GM21723 (cell line): ENCODE measurements around the gene KLHL29.
A peak's percentile ranks its signal among the peaks of the same experiment; 100 is the strongest.

Experiments used
- ATAC-seq: cut with Tn5 transposase; IDR thresholded peaks from one replicate; pipeline ENCODE4 v1.9.1; 2021; ENCODE audit warnings: mild to moderate bottlenecking, moderate library complexity; ENCODE audit not compliant: unreplicated experiment

The KLHL29 gene

GRCh38 chr2:23526835-23527790, 142.1 kb downstream of the KLHL29 start:
- no peak for ATAC-seq

DNA sequence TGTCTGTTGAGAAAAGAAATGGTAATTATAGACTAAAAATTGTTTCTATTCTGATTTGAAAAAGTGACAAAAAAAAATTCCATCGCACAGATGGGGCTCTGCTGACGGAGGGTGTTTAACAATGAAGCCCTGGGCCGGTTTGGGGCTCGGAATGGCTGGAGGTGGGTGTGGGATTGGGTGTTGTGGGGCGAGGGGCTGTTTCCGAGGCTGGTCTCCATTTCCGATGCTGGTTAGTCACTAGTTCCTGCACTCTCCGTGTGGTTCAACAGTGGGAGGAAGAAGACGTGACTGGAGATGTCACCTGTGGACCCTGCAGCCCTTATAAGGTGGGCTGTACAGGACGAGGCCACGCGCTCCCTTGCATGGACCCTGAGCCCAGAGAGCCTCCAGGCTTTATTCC, 143.2 kb downstream of the KLHL29 start:
- no peak for ATAC-seq

DNA sequence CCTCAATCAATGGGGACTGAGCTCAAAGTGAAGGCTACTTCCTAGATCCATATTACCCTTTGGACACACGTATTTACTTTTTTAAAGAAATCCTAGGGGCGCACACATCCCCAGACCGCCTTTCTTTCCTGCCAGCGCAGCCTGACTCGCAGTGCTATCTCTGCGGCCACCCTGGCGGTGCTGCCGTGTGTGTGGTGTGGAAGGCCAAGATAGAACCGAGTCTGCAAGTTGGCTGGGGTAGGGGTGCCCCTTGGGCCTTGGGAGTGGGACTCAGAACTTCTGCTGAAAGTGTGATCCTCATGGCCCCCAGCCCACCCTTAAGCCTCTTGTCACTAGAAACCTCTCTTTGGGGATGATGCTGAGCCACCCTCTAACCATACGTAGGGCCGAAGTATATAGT, 143.7 kb downstream of the KLHL29 start:
- ATAC-seq: no peak

GRCh38 chr2:23529659-23530058, 144.7 kb downstream of the KLHL29 start:
- no peak for ATAC-seq

- no peak for ATAC-seq
Observed at GRCh38 chr2:23530206-23530908, 145.4 kb downstream of the KLHL29 start.

- ATAC-seq: no peak
Observed at GRCh38 chr2:23530909-23531276, 145.9 kb downstream of the KLHL29 start.

- no peak for ATAC-seq
Observed at GRCh38 chr2:23531280-23531679, 146.3 kb downstream of the KLHL29 start.

- no peak for ATAC-seq
Observed at GRCh38 chr2:23531881-23532280, 146.9 kb downstream of the KLHL29 start.

DNA sequence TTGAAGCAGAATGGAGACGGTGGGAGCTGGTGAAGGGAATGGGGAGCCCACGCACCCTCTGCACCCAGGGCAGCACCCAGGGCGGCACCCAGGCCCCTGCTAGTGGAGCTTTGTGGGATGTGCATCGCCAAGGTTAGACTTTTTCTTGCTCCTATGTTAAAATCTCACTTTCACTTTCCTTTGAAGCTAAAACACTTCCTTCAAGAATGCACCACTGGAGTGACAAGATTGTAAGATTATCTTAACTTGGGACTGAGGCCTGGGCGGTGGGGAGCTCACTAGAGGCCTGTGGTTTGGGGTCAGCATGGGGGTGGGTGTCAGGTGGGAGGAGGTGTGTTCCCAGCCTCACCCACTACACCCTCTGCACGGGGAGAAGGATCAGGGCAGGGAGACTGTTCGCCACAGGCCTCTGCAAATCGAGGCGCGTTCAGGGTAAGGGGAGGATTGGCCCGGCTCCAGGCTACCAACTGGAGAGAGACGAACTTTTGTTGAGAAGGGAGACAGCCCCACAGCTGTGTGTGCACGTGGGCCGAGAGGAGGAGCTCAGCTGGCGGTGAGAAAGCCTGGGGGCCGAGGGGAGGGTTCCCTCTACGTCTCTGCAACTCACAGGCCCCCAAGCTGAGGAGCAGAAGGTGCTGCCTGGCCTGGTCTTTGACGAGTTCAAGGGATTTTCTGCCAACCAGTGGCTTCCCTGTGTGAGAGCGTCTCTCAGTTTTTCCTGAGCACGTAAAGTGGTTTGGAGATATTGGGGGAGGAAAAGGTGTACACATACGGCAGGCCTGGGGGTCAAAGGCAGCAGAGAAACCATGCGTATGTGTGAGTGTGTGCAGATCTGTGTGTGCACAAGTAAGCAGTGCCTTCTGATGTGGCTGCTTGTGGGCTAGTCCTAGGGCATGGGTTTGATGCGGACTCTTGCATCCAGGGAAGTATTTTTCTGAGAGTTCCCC, 147.7 kb downstream of the KLHL29 start:
- peak; percentile 85 for ATAC-seq

- ATAC-seq: no peak
Observed at GRCh38 chr2:23533338-23533695, 148.3 kb downstream of the KLHL29 start.

GRCh38 chr2:23534771-23535170, 149.8 kb downstream of the KLHL29 start:
- no peak for ATAC-seq

- ATAC-seq: no peak
Observed at GRCh38 chr2:23536326-23536725, 151.3 kb downstream of the KLHL29 start.

- no peak for ATAC-seq
Observed at GRCh38 chr2:23537991-23538390, 153.0 kb downstream of the KLHL29 start.

- ATAC-seq: no peak
Observed at GRCh38 chr2:23538566-23538965, 153.6 kb downstream of the KLHL29 start.

DNA sequence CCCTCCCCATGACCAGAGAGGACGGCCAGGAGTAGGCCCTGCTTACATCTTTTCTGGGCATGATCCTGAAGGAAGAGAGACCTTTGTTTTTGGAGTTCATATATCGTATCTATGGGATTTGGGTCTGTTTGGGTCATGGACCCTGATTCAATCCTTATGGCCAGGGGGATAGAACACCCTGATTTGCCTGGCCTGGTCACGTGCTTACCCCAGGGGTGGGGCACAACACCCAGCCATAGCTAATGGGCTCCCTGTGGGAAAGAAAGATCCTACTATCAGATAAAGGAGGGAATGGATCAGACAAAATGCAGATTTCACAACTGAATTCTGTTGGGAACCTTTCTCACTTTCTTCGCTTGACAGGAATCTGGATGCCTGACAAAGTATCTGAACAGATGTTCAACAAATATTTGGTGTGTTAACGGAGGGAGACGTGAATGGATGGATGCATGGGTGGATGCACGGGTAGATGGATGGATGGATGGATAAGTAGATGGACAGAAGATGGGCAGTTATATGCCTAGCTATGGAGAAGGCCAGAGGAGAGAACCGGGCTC, 155.9 kb downstream of the KLHL29 start:
- ATAC-seq: no peak

GRCh38 chr2:23541503-23542229, 156.7 kb downstream of the KLHL29 start:
- no peak for ATAC-seq

DNA sequence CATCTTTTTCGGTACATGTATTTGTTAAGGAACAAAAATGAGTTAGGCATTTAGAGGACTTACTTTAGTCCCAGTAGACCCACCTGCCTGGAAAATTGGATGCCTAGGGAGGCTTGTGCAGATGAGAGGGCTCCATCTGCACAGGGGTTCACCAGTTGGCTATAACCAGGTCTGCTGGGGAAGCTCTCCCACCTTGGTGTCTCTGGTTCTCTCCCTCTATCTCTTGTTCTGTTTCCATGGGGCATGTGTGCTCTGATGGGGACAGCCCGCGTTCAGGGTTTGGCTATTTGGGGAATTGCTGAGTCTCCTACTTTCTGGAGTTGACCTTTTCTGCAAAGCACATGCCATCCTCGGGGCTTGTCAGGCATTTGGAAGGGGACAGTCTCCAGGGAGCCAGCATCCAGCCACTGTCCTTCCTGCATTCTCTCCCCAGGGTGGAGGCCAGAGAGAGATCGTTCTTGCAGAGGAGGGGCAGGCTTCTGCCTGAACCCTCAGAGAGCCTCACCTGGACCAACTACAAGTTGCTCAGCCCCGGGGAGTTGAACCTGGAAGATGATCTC, 157.3 kb downstream of the KLHL29 start:
- ATAC-seq: no peak

- ATAC-seq: no peak
Observed at GRCh38 chr2:23543302-23543701, 158.3 kb downstream of the KLHL29 start.

DNA sequence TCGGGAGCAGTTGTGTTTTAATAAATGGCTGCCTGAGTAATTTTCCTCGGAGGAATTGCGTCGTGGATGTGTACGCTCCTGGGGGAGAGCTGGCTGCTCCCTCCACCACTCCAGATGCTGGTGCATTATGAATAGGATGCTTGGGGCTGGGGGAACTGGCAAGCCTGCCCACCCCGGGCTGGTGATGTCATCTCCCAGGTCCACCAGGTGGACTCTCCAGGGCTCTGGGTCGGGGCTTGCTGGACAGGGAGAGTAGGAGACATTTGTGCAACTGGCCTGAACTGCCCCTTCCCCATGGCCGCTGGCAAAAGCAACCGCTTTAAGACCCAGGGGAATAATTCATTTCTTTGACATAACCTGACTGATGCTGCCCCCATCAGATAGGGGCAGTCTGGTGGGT, 158.7 kb downstream of the KLHL29 start:
- ATAC-seq: no peak
